PC-9 (cell line): Measurements from ENCODE around the gene F13A1. TPM values are rescaled to one million over a fixed set of nuclear protein-coding genes. Genes with fewer than 3 reads are reported as not detected.

Experiments
- BruUV-seq: library from RNA; stranded (reverse); fragments of 400-500 nt; replicated peaks from 2 replicates; lab custom pipeline; 2021; lab: Mats Ljungman, UMichigan
- CTCF ChIA-PET: fragments of 300-600 bp; sonication (Branson Sonifier 250); formaldehyde crosslinking; loops from one replicate; lab custom pipeline; 2022; ENCODE audit warnings: antibody characterized with exemption; lab: Charles Lee
- POLR2A ChIA-PET: fragments of 300-600 bp; sonication (Branson Sonifier 250); formaldehyde crosslinking; loops from one replicate; lab custom pipeline; 2022; ENCODE audit warnings: antibody characterized with exemption; ENCODE audit not compliant: unreplicated experiment; lab: Charles Lee
- DNase-seq, 2 experiments: peaks; one replicate each; pipeline versions ENCODE4 v3.0.0 to v3.0.0-alpha.2; 2015 to 2022; ENCODE audit warnings: mixed read lengths in 1 of 2
- H2AFZ ChIP-seq: fragments of 200-600 bp; sonication (generic); 2 replicates; pipeline ENCODE4 v1.8.1; 2017; ENCODE audit warnings: antibody characterized with exemption
- H3F3A ChIP-seq: fragments of 200-600 bp; sonication (generic); 2 replicates; pipeline ENCODE4 v1.8.1; 2017; ENCODE audit warnings: antibody characterized with exemption, mild to moderate bottlenecking, low read depth; ENCODE audit not compliant: insufficient read depth
- H3K27ac ChIP-seq: fragments of 200-600 bp; sonication (generic); 2 replicates; pipeline ENCODE4 v1.6.1; 2016; ENCODE audit warnings: mixed run types
- H3K27me3 ChIP-seq: fragments of 200-600 bp; sonication (generic); 2 replicates; pipeline ENCODE4 v1.6.1; 2016; ENCODE audit warnings: low read depth, mixed run types; ENCODE audit not compliant: insufficient read depth
- H3K36me3 ChIP-seq: fragments of 200-600 bp; sonication (generic); 2 replicates; pipeline ENCODE4 v1.6.1; 2016; ENCODE audit warnings: low read depth, mixed run types
- H3K4me1 ChIP-seq: fragments of 200-600 bp; sonication (generic); replicated peaks from 2 replicates; pipeline ENCODE4 v1.6.1; 2016; ENCODE audit warnings: mixed run types; ENCODE audit not compliant: insufficient read depth
- H3K4me2 ChIP-seq: fragments of 200-600 bp; sonication (generic); 2 replicates; pipeline ENCODE4 v1.6.1; 2017; ENCODE audit warnings: mixed run types
- H3K4me3 ChIP-seq: fragments of 200-600 bp; sonication (generic); 2 replicates; pipeline ENCODE4 v1.6.1; 2016; ENCODE audit warnings: mixed run types
- H3K79me2 ChIP-seq: fragments of 200-600 bp; sonication (generic); 2 replicates; pipeline ENCODE4 v1.6.1; 2017; ENCODE audit warnings: low read depth, mixed run types
- H3K9me2 ChIP-seq: fragments of 200-600 bp; sonication (generic); 2 replicates; pipeline ENCODE4 v1.8.1; 2017; ENCODE audit warnings: mild to moderate bottlenecking; ENCODE audit not compliant: insufficient read depth
- H3K9me3 ChIP-seq: fragments of 200-600 bp; sonication (generic); 2 replicates; pipeline ENCODE4 v1.8.1; 2016; ENCODE audit warnings: low read depth; ENCODE audit not compliant: insufficient read depth
- H4K20me1 ChIP-seq: fragments of 200-600 bp; sonication (generic); 2 replicates; pipeline ENCODE4 v1.8.1; 2017; ENCODE audit not compliant: insufficient read depth
- CTCF ChIP-seq: fragments of 200-600 bp; sonication (generic); conservative IDR thresholded peaks from 2 replicates; pipeline ENCODE4 v1.6.1; 2017; ENCODE audit warnings: mixed run types, antibody characterized with exemption, mild to moderate bottlenecking, moderate library complexity
- EZH2 ChIP-seq: fragments of 200-600 bp; sonication (generic); IDR thresholded peaks from 2 replicates; pipeline ENCODE4 v1.8.0; 2017; ENCODE audit warnings: antibody characterized with exemption, low read depth
- intact Hi-C: fragments of 100-400 bp; cut with micrococcal nuclease; formaldehyde crosslinking; loops from one replicate; pipeline ENCODE4 v1.10.0; 2022; ENCODE audit not compliant: unreplicated experiment
- total RNA-seq: library from RNA; stranded (reverse); gene quantifications from 2 replicates; pipeline ENCODE4 v1.2.3, GENCODE V29; 2021

The F13A1 gene
- total RNA-seq, 1 experiment from 2014 or later = not detected

- H3K9me2 ChIP-seq = no peaks in the 10 kb centered on the region
- no TSS peak for BruUV-seq
- intact Hi-C loops = no loop called here
- DNase-seq = peak in 1 of 2 experiments; percentile 35
- CTCF ChIA-PET = no interaction called here
- no peak for TF ChIP-seq CTCF
- H3K27me3 ChIP-seq = 0 out of 2 replicates have a peak, but pooled peaks cover 6% of the 10 kb centered on the region
- POLR2A ChIA-PET = no interaction called here
- no peaks in the 10 kb centered on the region for H3K36me3 ChIP-seq
- H3F3A ChIP-seq = no peaks in the 10 kb centered on the region
- no peaks in the 10 kb centered on the region for H3K79me2 ChIP-seq
- no peaks in the 10 kb centered on the region for H3K4me1 ChIP-seq
- H4K20me1 ChIP-seq = no peaks in the 10 kb centered on the region
- no peak overlapping the region for H2AFZ ChIP-seq
- no peak overlapping the region for H3K4me3 ChIP-seq
- H3K4me2 ChIP-seq = no peak overlapping the region
- no peaks in the 10 kb centered on the region for H3K9me3 ChIP-seq
- no peak overlapping the region for H3K27ac ChIP-seq
Measured at GRCh38 chr6:6277413-6277812, 43.0 kb downstream of the F13A1 start.

- TF ChIP-seq CTCF (no peak), EZH2 (no peak)
- no peaks in the 10 kb centered on the region for H3K79me2 ChIP-seq
- H4K20me1 ChIP-seq = no peaks in the 10 kb centered on the region
- H3K9me2 ChIP-seq = no peaks in the 10 kb centered on the region
- H3F3A ChIP-seq = no peaks in the 10 kb centered on the region
- H3K27me3 ChIP-seq = no peaks in the 10 kb centered on the region
- no TSS peak for BruUV-seq
- H2AFZ ChIP-seq = no peak overlapping the region
- intact Hi-C loops = no loop called here
- POLR2A ChIA-PET = no interaction called here
- no peak overlapping the region for H3K4me3 ChIP-seq
- H3K4me1 ChIP-seq = no peaks in the 10 kb centered on the region
- CTCF ChIA-PET = no interaction called here
- H3K27ac ChIP-seq = no peak overlapping the region
- no peaks in the 10 kb centered on the region for H3K36me3 ChIP-seq
- H3K4me2 ChIP-seq = no peak overlapping the region
- DNase-seq = no peak
- H3K9me3 ChIP-seq = no peaks in the 10 kb centered on the region
Measured at GRCh38 chr6:6270948-6271535, 49.4 kb downstream of the F13A1 start.

- no peak for DNase-seq
- BruUV-seq = no TSS peak
- H3K9me2 ChIP-seq = no peaks in the 10 kb centered on the region
- TF ChIP-seq EZH2 = no peak
- H2AFZ ChIP-seq = no peak overlapping the region
- POLR2A ChIA-PET = no interaction called here
- CTCF ChIA-PET = no interaction called here
- H3K79me2 ChIP-seq = no peaks in the 10 kb centered on the region
- no peaks in the 10 kb centered on the region for H3K36me3 ChIP-seq
- H3K4me3 ChIP-seq = no peak overlapping the region
- no peaks in the 10 kb centered on the region for H3K4me1 ChIP-seq
- no peak overlapping the region for H3K27ac ChIP-seq
- intact Hi-C loops = no loop called here
- H3K27me3 ChIP-seq = peaks cover 10% of the 10 kb centered on the region; the same call in 1 of the 2 replicates
- H3K4me2 ChIP-seq = no peak overlapping the region
- H3K9me3 ChIP-seq = no peaks in the 10 kb centered on the region
- H3F3A ChIP-seq = no peaks in the 10 kb centered on the region
- H4K20me1 ChIP-seq = no peaks in the 10 kb centered on the region
Measured at GRCh38 chr6:6260196-6260722, 60.2 kb downstream of the F13A1 start.

- Histone ChIP-seq H3K9me3 (no peaks in the 10 kb centered on the region), H3K79me2 (no peaks in the 10 kb centered on the region), H3K9me2 (no peaks in the 10 kb centered on the region), H3F3A (no peaks in the 10 kb centered on the region), H3K36me3 (no peaks in the 10 kb centered on the region), H3K4me1 (no peaks in the 10 kb centered on the region), H3K4me2 (no peak overlapping the region), H3K4me3 (no peak overlapping the region), H3K27me3 (peaks cover 7% of the 10 kb centered on the region; the same call in 1 of the 2 replicates), H4K20me1 (no peaks in the 10 kb centered on the region), H2AFZ (no peak overlapping the region), H3K27ac (no peak overlapping the region)
- CTCF ChIA-PET = no interaction called here
- intact Hi-C loops = no loop called here
- POLR2A ChIA-PET = no interaction called here
- BruUV-seq = no TSS peak
- TF ChIP-seq CTCF (no peak), EZH2 (no peak)
- DNase-seq = no peak
Measured at GRCh38 chr6:6256886-6257285, 63.6 kb downstream of the F13A1 start.
